Sigmoid colon (tissue), 3 donors: ENCODE data around the gene PRH2.

Source experiments
- POLR2A ChIP-seq, 2 donors: fragments of 450-650 bp; IDR thresholded peaks; one replicate each; pipeline ENCODE4 v1.6.1; 2016; ENCODE audit warnings: antibody characterized with exemption in 2 of 2, mild to moderate bottlenecking in 2 of 2, moderate library complexity in 2 of 2
- TF ChIP-seq, protein P1 (sequence below), 4 experiments: fragments of 450-650 bp in 3 of 4; fragments of 200-600 bp in 1 of 4; IDR thresholded peaks; one replicate each; pipeline ENCODE4 v1.5.1; 2016 to 2019; ENCODE audit warnings: antibody characterized with exemption in 4 of 4, mild to moderate bottlenecking in 3 of 4, moderate library complexity in 2 of 4

DNA sequence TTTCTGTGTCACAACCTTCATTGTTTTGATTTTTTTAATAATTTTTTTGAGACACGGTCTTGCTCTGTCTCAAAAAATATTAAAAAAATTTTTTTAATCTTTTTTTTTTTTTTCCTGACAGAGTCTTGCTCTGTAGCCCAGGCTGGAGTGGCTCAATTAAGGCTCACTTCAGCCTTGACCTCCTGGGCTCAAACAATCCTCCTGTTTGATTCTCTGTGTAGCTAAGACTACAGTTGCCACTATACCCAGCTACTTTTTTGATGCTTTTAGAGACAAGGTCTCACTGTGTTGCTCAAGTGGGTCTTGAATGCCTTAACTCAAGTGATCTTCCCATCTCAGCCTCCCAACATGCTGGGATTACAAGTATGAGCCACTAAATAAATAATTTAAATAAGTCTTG lies 9.2 kb upstream of the PRH2 start:
- no peak for TF ChIP-seq POLR2A (IDR thresholded peaks at IDR 0.05)
- TF ChIP-seq, protein P1, sequence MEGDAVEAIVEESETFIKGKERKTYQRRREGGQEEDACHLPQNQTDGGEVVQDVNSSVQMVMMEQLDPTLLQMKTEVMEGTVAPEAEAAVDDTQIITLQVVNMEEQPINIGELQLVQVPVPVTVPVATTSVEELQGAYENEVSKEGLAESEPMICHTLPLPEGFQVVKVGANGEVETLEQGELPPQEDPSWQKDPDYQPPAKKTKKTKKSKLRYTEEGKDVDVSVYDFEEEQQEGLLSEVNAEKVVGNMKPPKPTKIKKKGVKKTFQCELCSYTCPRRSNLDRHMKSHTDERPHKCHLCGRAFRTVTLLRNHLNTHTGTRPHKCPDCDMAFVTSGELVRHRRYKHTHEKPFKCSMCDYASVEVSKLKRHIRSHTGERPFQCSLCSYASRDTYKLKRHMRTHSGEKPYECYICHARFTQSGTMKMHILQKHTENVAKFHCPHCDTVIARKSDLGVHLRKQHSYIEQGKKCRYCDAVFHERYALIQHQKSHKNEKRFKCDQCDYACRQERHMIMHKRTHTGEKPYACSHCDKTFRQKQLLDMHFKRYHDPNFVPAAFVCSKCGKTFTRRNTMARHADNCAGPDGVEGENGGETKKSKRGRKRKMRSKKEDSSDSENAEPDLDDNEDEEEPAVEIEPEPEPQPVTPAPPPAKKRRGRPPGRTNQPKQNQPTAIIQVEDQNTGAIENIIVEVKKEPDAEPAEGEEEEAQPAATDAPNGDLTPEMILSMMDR (IDR thresholded peaks at IDR 0.05) = no peak
